Activated CD4-positive, alpha-beta T cell treated with anti-CD3 and anti-CD28 coated beads, Interleukin-2, amount 50 U/mL, for 24 hours (primary cell): Measurements from ENCODE around the gene FCHSD1.

ENCODE experiments used
- DNase-seq, 2 donors: peaks; one replicate each; pipeline ENCODE4 v3.0.0-alpha.2; 2020; ENCODE audit warnings: low read depth in 1 of 2, low spot score in 1 of 2

Gene FCHSD1

DNA sequence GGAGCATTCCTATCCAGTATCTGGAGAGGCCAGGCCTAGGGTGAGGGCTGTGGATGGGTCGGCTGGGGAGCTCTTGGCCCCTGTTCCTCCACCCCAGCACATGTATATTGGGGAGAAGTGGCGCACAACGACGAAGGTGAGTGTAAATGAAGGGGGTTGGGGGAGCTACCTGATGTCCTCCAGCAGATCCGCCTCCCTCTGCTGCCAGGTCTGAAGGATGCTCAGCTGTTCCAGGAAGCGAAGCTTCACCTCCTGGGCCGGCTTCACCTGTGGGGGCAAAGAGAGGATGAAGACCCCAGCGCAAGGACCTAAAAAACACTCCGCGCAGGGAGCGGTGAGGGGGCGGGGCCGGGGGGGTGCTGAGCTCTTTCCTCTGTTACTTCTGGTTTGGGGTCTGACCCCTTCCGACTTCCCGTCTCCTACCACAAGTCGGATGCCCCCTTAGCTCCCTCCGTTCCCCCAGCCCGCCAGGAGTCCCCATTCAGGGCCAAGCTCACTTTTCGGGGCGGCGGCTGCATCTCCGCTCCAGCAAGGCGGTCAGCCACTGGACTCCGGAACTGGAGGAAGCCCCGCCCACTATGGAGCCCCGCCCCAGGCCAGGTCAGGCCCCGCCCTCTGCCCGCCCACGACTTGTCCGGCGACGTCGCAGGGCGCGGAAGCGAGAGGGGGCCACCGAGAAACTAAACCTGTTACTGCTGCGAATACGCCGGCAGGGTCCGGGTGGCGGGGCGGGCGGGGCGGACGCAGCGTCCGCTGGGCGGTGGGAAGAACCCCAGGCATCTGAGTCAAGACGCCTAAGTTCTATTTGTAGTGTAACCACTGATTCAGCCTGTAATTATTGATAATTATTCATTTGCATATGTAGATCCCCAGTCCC, at the start of gene FCHSD1:
TSS of gene FCHSD1 (minus strand) at position 568 of the 877 bp plus-strand sequence. CDS start at position 518, 50 bp downstream.
- peak; percentile 65 to 75 for DNase-seq

DNA sequence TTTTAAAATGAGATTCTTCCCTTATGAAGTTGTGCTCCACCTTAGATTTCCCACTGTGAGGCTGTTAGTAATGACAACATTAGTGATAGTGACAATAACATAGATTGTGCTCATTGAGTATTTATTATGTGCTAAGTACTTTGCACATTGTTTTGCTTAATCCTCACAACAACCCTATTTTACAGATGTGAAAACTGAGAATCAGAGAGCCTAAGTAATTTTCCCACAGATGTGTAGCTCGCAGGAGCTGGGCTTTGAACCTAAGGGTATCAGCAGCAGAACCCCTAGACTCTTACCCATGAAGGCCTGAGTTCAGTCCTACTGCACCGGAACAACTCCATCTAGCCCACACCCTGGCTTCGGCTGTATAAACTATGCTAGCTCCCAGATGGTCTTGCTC, 46.4 kb upstream of the FCHSD1 start:
- no peak for DNase-seq

DNA sequence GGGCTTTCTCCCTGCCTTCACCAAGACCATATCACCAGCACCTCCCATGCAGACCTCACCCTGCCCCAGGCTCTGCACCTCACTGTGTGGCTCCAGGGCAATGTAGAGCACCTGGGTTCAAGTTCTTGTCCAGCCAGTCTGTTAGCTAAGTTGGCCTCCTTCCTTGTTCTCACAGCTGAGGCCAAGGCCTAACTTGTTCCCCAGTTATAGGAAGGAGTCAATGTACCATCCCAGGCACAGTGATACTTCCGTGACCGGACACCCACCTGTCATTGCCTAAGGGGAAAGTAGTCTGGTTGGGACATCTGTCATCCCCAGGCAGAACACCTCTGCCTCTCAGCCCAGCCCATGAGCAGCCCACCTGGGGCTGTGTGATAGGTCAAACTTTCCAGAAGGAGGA, 45.2 kb upstream of the FCHSD1 start:
- no peak for DNase-seq

DNA sequence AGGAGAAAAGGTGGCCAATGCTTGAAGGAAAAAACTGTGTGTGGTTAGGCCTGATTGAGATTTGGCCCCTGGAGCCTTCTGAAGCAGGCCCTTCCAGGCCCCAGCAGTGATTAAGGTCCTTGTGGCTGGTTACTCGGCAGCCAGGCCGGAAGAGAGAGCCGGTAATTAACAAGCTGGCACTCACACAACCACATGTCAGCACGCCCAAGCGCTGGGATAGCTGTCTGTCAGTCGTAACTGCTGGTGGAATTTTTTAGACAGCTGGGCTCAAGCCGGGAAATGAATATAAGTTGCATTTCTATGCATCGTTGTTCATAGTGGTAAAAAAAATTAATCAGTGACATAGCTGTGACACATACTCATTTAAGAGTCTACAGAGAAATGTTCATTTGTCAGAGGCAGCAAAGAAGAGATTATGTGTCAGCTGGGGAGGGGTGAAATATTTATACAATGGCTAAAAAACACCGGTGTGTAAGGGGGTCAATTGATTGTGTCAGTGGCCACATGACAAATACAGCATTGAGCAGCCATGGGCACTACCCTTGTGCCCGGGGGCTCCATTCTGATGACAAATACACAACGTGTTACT, 44.5 kb upstream of the FCHSD1 start:
- no peak for DNase-seq

DNA sequence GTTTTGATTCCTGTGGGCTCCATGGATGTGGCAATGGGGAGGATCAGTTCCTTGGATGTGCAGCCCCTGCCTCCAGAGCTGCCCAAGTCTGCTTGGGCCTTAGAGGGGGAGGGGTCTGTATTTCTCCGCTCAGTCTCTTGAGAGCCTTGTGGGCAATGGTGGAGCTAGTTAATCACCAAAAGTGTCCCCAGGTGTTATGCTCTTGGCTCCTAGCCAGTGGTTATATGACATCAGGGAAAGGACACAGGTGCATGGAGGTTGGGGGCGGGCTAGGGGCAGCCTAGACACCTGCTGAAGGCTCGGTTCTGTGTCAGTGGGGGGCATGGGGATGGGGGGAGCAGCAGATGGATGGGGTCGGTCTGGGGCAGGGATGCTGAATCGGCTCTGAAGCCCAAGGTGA, 43.3 kb upstream of the FCHSD1 start:
- no peak for DNase-seq

DNA sequence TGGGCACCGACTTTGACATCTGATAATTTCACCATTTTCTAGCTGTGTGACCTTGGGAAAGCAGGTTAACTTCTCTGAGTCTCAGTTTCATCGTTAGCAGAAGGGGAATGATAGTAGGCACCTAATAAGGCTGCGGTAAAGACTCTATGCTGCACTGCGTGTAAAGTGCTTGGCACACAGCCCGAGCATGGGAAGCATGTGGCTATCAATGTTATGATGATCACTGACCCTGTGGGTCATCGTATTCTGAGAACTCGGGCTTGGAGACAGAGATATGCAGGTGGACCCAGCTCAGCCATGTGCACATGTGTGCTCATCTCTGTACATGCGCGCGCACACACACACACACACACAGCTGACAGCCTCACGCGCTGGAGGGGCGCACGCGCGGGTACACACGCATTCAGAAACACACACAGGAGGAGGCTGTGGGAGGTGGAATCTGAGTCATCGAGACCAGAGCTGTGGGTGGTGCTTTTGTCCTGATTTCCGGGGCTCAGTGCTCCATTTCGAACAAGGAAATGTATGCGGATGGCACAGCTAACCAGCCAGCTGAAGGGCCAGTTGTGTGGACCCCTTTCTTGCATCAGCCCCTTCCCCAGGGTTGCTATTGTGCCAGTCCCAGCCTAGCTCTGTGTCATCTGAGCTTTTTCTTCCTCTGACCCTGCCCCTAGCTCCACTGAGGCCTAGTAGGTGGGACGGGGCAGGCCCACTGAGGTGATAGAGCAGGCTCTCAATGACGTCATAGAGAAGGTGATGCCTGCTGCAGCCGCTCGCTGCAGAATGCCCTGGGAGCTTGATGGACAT, 41.9 kb upstream of the FCHSD1 start:
- peak; percentile 64 to 72 for DNase-seq

DNA sequence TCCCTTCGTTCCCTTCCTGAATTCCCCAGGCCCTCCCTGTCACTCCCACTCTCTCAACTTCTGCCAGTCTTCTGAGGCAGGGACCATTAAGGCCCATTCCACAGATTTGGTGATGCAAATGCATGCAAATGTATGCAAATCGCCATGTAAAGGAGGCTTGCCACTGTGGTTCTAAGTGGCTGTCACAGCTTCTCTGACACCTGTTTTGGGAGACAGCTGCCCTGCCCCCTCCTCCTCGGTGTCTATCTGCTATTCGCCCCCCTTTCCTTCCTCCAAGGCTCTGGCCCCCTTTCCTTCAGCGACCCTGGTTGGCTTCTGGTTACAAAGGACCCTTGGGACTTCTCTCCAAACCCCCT, 41.3 kb upstream of the FCHSD1 start:
- no peak for DNase-seq

DNA sequence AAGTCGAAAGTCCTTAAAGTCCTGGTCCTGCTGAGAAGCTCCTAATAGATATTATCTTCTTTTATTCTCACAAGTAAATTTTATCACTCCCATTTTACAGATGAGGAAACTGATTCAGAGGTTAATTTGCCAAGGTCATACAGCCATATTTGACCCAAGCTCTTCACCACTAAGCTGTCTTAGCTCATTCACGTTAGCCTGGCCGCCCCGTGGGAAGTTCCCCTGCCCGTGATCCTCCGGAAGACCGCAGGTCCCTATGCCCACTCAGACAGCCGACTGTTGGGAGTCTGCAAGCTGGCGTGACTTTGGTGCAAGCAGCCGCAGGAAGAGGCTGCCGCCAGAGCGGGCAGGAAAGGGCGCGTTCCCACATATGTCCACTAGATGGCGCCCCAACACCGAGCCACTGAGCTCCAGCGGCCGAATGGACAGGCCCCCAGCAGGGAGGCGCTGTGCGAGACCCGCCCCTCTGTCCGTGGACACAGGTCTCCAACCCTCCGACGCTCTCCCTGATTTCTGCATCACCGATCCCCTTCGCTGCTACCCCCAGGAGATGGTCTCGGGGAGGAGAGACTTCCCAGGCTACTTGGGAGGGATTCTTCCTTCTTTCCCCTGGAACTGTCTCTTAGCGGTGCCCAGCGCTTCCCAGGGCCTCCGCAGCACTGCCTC, 40.8 kb upstream of the FCHSD1 start:
- peak; percentile 83 to 84 for DNase-seq

DNA sequence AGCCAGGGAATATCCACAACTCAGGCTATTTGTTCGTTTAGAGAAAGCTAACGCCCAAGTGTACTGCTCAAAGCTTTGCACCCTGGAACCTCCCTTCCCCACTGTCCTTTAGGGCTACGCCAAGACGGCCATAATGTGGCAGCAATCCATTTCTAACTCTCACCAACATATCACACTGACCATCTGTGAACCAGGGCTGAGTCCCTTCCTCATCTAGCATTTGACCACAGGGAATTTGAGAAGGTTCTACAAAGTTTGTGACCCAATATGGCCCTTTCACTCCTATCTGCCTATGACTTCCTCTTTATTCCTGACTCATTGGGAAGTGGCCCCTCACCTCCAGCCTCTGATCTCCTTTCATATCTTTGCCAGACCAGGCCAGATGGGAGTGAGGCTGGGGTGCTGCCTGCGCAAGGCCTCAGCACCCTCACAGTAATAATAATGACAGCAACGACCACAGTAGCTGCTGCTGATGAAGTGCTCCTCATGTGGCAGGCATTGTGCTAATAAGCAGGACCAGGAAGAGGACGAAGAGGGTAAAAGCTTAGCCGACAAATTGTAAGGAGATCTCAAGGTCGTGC, 40.2 kb upstream of the FCHSD1 start:
- no peak for DNase-seq

DNA sequence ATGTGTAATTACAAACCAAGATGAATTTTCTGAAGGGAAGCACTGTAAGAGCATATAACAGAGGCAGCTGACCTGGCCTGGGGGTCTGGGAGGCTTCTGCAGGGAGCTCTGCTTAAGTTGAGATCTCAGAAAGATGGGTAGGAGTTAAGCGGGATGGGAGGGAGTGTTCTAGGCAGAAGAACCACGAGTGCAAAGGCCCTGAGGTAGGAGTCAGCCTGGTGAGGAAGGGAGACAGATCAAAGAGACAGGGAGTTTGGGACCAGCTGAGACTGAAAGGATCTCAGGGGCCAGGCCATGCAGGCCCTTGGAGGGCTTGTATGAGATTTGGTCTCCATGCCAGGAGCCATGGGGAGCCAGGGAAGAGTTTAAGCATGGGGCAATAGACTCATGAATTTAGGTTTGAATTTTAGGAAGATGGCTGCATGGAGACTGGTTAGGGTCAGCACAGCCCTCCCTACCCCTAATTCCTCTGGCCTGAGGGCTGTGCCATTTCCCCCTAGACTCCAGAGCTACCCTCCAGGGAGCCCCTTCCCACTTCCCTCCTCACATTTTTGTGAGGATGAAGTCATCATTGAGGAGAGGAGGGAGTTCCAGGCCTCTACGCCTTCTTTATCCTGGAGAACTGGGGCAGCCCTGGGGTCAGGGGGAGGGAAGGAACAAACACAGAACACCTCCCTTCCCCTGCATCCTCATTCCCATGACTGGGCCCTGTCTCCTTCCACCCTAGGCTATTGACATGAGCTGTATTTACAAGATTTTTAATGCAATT, 35.6 kb upstream of the FCHSD1 start:
- DNase-seq: no peak

DNA sequence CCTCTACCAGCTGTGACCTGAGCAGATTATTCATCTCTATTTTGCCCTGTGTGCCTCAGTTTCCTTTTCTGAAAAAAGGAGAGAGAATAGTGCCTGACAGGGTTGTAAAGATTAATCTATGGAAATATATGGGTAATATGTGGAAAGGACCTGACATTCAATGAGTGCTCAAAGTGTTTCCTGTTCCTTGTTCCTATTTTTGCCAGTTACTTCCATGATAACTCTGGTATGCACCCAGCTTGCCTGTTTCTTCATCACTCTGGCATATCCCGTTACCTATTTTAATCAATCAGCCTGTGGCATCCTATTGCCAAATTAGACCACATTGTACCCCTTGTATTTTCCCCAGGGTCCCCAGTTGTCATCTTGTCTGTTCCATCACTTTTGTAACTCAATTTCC, 34.4 kb upstream of the FCHSD1 start:
- DNase-seq: no peak

DNA sequence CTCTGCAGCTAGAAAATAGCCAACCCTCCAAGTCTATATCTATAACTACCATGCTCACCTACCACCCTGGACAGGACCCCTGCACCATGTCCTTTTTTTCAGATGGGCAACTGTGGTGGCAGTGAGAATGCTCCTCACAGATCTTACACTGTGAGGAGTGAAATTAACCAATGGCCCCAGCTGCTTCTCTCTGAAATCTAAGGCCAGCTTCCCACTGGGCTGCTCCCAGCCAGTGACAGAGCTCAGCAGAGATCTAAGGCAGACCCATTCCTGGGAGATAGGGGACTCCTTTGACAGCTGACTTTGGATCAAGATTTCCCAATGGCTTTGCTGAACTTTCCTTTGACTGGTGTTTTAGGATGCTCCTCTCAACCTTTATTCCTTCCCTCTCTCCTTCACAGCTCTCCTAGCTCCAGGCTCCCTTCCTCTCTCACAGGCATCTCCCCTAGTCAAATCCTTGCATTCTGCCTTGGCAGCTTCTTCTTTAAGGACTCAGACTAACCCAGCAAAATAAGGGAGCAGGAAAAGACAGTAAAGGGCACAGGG, 32.5 kb upstream of the FCHSD1 start:
- no peak for DNase-seq

DNA sequence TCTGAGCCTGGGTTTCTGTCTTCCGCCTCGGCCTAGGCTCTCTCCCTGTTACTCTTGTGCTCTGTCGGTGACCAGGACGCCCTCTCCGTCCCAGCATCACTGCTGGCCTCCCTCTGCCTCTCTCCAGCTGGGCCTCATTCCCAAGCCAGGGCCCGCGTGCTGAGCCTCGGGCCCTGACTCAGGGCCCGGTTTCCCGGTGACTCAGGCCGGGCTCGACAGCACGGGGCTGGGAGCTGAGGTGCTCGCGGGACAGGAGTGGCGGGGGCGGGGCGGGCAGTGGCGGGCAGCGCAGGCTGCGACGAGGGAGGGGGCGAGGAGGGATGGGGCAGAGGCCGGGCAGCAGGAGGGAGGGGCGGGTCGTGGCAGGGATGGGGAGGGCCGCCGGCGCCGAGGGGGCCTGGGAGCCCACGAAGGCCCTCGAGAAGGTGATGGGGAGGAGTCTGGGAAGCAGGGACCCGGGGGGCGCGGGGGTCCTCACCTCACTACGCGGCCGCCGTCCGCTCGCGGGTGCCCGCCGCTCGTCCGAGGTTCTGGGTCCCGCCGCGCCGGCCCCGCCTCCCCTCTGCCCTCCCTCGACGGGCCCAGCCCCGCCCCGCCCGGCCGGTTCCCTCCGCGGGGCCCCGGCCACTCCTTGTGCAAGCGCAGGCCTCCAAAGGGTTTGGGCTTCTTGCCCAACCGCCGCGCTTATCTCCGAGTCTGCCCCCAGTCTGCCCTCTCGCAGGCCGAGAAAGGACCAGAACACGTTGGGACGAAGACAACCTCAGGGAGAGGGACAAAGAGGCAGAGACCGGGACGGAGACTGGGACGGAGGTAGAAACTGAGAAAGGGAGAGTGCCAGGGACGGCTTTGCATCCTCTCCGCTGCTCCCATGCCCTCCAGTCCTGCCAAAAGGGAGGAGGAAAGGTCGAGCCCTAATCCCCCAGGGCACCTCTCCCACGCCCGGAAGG, 30.8 kb upstream of the FCHSD1 start, which contains the start of gene ARAP3:
TSS of gene ARAP3 (minus strand) at position 536 of the 947 bp plus-strand sequence. CDS start 1,744 bp downstream, outside the sequence.
- no peak for DNase-seq

DNA sequence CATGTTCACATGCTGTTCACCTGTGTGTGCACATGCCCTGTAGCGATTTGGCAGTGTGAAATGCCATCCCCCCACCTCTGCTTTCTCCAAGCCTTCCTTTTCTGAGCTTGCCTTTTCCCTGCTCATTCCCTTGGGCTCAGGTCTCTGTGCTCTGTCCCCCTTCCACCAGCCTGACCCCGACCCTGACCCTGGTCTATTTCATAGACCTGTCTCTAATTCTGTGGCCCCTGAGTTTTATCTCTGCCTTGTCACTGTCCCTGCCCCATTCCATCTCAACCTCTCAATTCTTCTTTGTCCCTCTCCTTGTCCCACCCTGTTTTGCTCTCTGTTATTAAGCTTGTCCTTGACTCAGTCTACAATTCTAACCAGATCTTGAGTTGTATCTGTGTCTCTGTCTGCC, 30.1 kb upstream of the FCHSD1 start:
- no peak for DNase-seq

DNA sequence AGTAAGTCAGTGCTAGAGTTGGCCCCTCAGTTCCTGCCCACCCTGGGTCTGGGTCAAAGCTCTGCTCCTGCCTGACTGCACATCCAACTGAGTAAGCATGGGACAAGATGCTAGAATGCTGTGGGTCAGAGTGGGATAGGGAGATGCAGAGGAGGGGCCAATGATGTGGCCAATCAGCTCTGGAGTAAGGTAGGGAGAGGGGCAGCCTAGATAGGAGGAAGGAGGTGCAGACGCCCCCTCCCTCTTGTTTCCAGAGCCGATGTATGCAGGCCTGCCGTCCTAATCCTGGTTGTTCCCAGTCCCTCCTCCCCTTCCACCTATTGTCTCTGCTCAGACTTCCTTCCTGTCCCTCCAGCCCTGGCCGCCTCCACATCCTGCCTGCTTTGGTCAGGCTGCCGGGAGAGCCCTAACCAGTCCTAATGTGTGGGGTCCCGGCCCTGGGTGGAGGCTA, 29.6 kb upstream of the FCHSD1 start:
- DNase-seq: no peak

DNA sequence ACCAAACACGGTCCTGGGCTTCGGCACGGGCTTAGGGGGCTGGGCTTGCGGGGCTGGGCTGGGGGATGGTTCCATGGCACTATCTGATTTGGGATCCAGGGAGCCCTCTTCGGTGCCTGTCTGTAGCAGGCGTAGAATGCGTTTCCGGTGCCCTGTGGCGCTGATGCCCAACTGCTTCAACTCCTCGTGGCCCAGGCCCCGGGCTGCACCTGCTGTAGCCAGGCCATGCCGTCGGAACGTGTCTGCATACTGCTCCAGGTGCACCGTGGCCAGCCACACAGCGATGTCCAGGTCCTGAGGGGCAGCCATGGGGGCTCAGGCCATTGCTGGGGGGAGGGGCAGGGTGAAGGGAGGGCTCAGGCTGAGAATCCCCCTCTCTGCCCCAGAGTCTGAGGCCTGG, 29.0 kb upstream of the FCHSD1 start:
- no peak for DNase-seq

DNA sequence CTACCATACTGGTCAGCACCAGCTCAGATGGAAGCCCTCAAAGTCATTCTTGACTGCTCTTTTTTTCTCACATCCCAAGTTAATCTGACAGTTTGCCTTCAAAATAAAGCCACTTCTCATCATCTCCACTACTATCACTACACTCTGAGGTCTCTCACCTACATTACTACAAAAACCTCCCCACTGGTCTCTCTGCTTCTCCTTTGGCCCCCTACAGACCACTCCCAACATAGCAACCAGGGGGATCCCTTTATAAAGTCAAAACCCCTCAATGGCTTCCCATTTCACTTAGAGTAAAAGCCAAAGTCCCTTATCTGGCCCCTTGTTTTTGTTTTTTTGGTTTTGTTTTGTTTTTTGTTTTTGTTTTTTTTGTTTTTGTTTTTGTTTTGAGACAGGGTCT, 26.2 kb upstream of the FCHSD1 start:
- DNase-seq: no peak

DNA sequence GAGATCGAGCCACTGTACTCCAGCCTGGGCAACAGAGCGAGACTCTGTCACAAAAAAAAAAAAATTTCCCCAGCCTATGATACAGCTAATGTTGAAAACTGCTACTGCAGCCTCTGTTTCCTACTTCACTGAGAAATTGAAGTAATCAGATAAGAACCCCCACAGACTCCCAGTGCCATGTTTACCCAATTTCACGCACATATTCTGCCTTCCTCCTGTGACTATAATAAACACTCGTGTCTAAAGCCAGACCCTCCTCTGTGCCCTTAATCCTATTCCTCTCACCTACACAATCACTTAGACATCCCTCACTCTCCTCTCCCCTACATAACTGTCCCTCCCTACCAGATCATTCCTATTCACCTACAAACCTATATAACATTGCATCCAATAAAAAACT, 24.5 kb upstream of the FCHSD1 start:
- DNase-seq: no peak

DNA sequence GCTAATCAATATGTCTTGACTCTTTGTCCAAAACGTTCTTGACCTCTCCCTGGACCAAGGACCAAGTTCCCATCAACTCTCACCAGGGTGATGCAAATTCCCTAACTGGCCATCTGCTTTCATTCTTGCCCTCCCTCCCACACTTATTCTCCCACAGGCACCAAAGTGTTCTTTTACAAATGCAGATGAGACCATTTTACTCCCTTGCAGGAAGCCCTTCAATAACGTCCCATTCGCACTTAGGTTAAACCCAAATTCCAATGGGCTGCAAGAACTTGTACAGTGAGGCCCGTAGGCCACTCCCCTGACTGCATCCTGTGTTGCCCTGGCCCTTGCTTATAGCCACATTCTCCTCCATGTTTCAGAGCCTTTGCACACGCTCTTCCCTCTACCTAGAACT, 23.5 kb upstream of the FCHSD1 start:
- no peak for DNase-seq
